ENCODE results near the gene PSAPL1.

The PSAPL1 gene

GRCh38 chr4:7418131-7418943, 16.4 kb downstream of the PSAPL1 start:
- in situ Hi-C loops (cut with MboI; ENCODE audit: low pct_unique_long_range_greater_than_20kb, low sequenced_read_pairs, unreplicated experiment): no loop called here
- TF ChIP-seq CTCF (IDR thresholded peaks at IDR 0.05; ENCODE audit: extremely low read depth, insufficient read depth, missing control alignments): no peak
- no peak for DNase-seq (ENCODE audit: low spot score)

- no peak for DNase-seq (ENCODE audit: low spot score)
- in situ Hi-C loops (cut with MboI; ENCODE audit: low pct_unique_long_range_greater_than_20kb, low sequenced_read_pairs, unreplicated experiment): no loop called here
These were observed 17.1 kb downstream of the PSAPL1 start for GRCh38 chr4:7417639-7418038.

GRCh38 chr4:7416745-7417432, 17.8 kb downstream of the PSAPL1 start:
- TF ChIP-seq CTCF (IDR thresholded peaks at IDR 0.05; ENCODE audit: extremely low read depth, insufficient read depth, missing control alignments): no peak
- no peak for DNase-seq (ENCODE audit: low spot score)
- in situ Hi-C loops (cut with MboI; ENCODE audit: low pct_unique_long_range_greater_than_20kb, low sequenced_read_pairs, unreplicated experiment): no loop called here

More at GRCh38 chr4:7417639-7418038, 17.1 kb downstream of the PSAPL1 start:
- TF ChIP-seq CTCF (IDR thresholded peaks at IDR 0.05; ENCODE audit: extremely low read depth, insufficient read depth, missing control alignments): no peak

GRCh38 chr4:7415927-7416686, 18.6 kb downstream of the PSAPL1 start:
- in situ Hi-C loops (cut with MboI; ENCODE audit: low pct_unique_long_range_greater_than_20kb, low sequenced_read_pairs, unreplicated experiment): no loop called here
- no peak for DNase-seq (ENCODE audit: low spot score)
- no peak for TF ChIP-seq CTCF (IDR thresholded peaks at IDR 0.05; ENCODE audit: extremely low read depth, insufficient read depth, missing control alignments)

- in situ Hi-C loops (cut with MboI; ENCODE audit: low pct_unique_long_range_greater_than_20kb, low sequenced_read_pairs, unreplicated experiment): no loop called here
- TF ChIP-seq CTCF (IDR thresholded peaks at IDR 0.05; ENCODE audit: extremely low read depth, insufficient read depth, missing control alignments): no peak
- DNase-seq (ENCODE audit: low spot score): no peak
These were observed 19.8 kb downstream of the PSAPL1 start for GRCh38 chr4:7414736-7415510.

- TF ChIP-seq CTCF (IDR thresholded peaks at IDR 0.05; ENCODE audit: extremely low read depth, insufficient read depth, missing control alignments): no peak
- no peak for DNase-seq (ENCODE audit: low spot score)
- in situ Hi-C loops (cut with MboI; ENCODE audit: low pct_unique_long_range_greater_than_20kb, low sequenced_read_pairs, unreplicated experiment): no loop called here
These were observed 20.7 kb downstream of the PSAPL1 start for GRCh38 chr4:7414046-7414445.
